Immature natural killer cell (primary cell): ENCODE results near the gene PDCD1LG2. TPM values are rescaled to one million over a fixed set of nuclear protein-coding genes. Genes with fewer than 3 reads are reported as not detected.
"Not testable (repeated sequence)": the region's sequence is repeated elsewhere in the genome, so short reads cannot be mapped to it uniquely, and the experiment has no call there.

ENCODE experiments used
- DNase-seq, 3 donors: peaks; one replicate each; pipeline ENCODE4 v3.0.0; 2022; ENCODE audit warnings: mixed read lengths in 1 of 3
- H3K27ac Mint-ChIP-seq, 6 donors: one replicate each; pipeline ENCODE4 v1.8.0; 2020; ENCODE audit warnings: mixed read lengths in 6 of 6, mild to moderate bottlenecking in 5 of 6, inconsistent platforms in 4 of 6, moderate library complexity in 3 of 6
- H3K27me3 Mint-ChIP-seq, 3 donors: one replicate each; pipeline ENCODE4 v1.8.0; 2020 to 2021; ENCODE audit warnings: low read depth in 3 of 3, mild to moderate bottlenecking in 3 of 3, mixed read lengths in 3 of 3, moderate library complexity in 3 of 3, inconsistent platforms in 1 of 3
- H3K36me3 Mint-ChIP-seq, 3 donors: one replicate each; pipeline ENCODE4 v1.8.0; 2020; ENCODE audit warnings: mixed read lengths in 3 of 3, inconsistent platforms in 2 of 3, mild to moderate bottlenecking in 2 of 3
- H3K4me1 Mint-ChIP-seq, 2 donors: one replicate each; pipeline ENCODE4 v1.8.0; 2020; ENCODE audit warnings: inconsistent platforms in 2 of 2, mild to moderate bottlenecking in 2 of 2, mixed read lengths in 2 of 2, moderate library complexity in 1 of 2
- H3K4me3 Mint-ChIP-seq, 5 donors: one replicate each; pipeline ENCODE4 v1.8.0; 2020; ENCODE audit warnings: mild to moderate bottlenecking in 5 of 5, mixed read lengths in 5 of 5, inconsistent platforms in 3 of 5, moderate library complexity in 3 of 5
- H3K9me3 Mint-ChIP-seq, 6 donors: one replicate each; pipeline ENCODE4 v1.8.0; 2020; ENCODE audit warnings: mild to moderate bottlenecking in 6 of 6, mixed read lengths in 6 of 6, inconsistent platforms in 4 of 6, moderate library complexity in 3 of 6
- polyA plus RNA-seq, 3 donors: library from polyadenylated mRNA; unstranded; fragments of 300-500 nt; fragmentation: Illumina TruSeq; gene quantifications; one replicate each; pipeline ENCODE4 v1.2.3, GENCODE V29; 2021

PDCD1LG2 gene
- polyA plus RNA-seq, 3 donors from 2014 or later = 0.09 to 0.10 TPM; not detected in 1

- peaks cover 0 to 2% (median 1%) of the 10 kb centered on the region in 3 donors for H3K27me3 Mint-ChIP-seq
- H3K27ac Mint-ChIP-seq = no peak overlapping the region
- H3K36me3 Mint-ChIP-seq = no peaks in the 10 kb centered on the region
- no peaks in the 10 kb centered on the region for H3K4me1 Mint-ChIP-seq
- DNase-seq = no peak
- H3K9me3 Mint-ChIP-seq = no peaks in the 10 kb centered on the region
- no peak overlapping the region for H3K4me3 Mint-ChIP-seq
Observed at GRCh38 chr9:5485378-5486085, 24.8 kb upstream of the PDCD1LG2 start.

- H3K36me3 Mint-ChIP-seq = no peaks in the 10 kb centered on the region
- no peaks in the 10 kb centered on the region for H3K9me3 Mint-ChIP-seq
- no peak for DNase-seq
- H3K4me3 Mint-ChIP-seq = no peak overlapping the region
- H3K4me1 Mint-ChIP-seq = no peaks in the 10 kb centered on the region
- peaks cover 0 to 3% (median 2%) of the 10 kb centered on the region in 3 donors for H3K27me3 Mint-ChIP-seq
- H3K27ac Mint-ChIP-seq = no peak overlapping the region
Observed at GRCh38 chr9:5486988-5487387, 23.3 kb upstream of the PDCD1LG2 start.

- Mint-ChIP-seq H3K4me3 (no peak overlapping the region), H3K27me3 (peaks cover 0 to 3% (median 2%) of the 10 kb centered on the region in 3 donors), H3K9me3 (no peaks in the 10 kb centered on the region), H3K4me1 (no peaks in the 10 kb centered on the region), H3K36me3 (no peaks in the 10 kb centered on the region), H3K27ac (no peak overlapping the region)
- DNase-seq = no peak
Observed at GRCh38 chr9:5488221-5489008, 21.9 kb upstream of the PDCD1LG2 start.

GRCh38 chr9:5489630-5490490 is 20.5 kb upstream of the PDCD1LG2 start:
- Mint-ChIP-seq H3K27ac (no peak overlapping the region), H3K9me3 (no peaks in the 10 kb centered on the region), H3K27me3 (peaks cover 0 to 3% (median 0%) of the 10 kb centered on the region in 3 donors), H3K4me3 (no peak overlapping the region), H3K4me1 (no peaks in the 10 kb centered on the region), H3K36me3 (peaks cover 0 to 4% (median 0%) of the 10 kb centered on the region in 3 donors)
- DNase-seq = no peak

GRCh38 chr9:5492965-5493678 is 17.2 kb upstream of the PDCD1LG2 start:
- no peak overlapping the region for H3K4me3 Mint-ChIP-seq

GRCh38 chr9:5493679-5494511 is 16.4 kb upstream of the PDCD1LG2 start:
- peaks cover 0 to 4% (median 0%) of the 10 kb centered on the region in 3 donors for H3K36me3 Mint-ChIP-seq
- H3K4me1 Mint-ChIP-seq = no peaks in the 10 kb centered on the region
- H3K9me3 Mint-ChIP-seq = no peaks in the 10 kb centered on the region
- no peak for DNase-seq
- H3K27ac Mint-ChIP-seq = peak overlapping the region in 2 of 6 donors; percentile 13 to 49
- no peak overlapping the region for H3K4me3 Mint-ChIP-seq
- peaks cover 0 to 4% (median 1%) of the 10 kb centered on the region in 3 donors for H3K27me3 Mint-ChIP-seq

More at GRCh38 chr9:5492965-5493678, 17.2 kb upstream of the PDCD1LG2 start:
- no peaks in the 10 kb centered on the region for H3K9me3 Mint-ChIP-seq
- H3K36me3 Mint-ChIP-seq = peaks cover 0 to 4% (median 0%) of the 10 kb centered on the region in 3 donors
- peaks cover 0 to 4% (median 3%) of the 10 kb centered on the region in 3 donors for H3K27me3 Mint-ChIP-seq
- no peak for DNase-seq
- H3K27ac Mint-ChIP-seq = peak overlapping the region in 1 of 6 donors; percentile 13
- no peaks in the 10 kb centered on the region for H3K4me1 Mint-ChIP-seq

GRCh38 chr9:5494765-5495164 is 15.6 kb upstream of the PDCD1LG2 start:
- not testable (repeated sequence) for H3K27me3 Mint-ChIP-seq, H3K27ac Mint-ChIP-seq, DNase-seq, H3K9me3 Mint-ChIP-seq, H3K4me3 Mint-ChIP-seq, H3K36me3 Mint-ChIP-seq, H3K4me1 Mint-ChIP-seq

GRCh38 chr9:5499157-5499556 is 11.2 kb upstream of the PDCD1LG2 start:
- Mint-ChIP-seq H3K27me3 (peaks cover under 1 to 6% (median 6%) of the 10 kb centered on the region in 3 donors), H3K4me1 (peaks cover 16 to 21% of the 10 kb centered on the region in 2 donors), H3K27ac (no peak overlapping the region), H3K36me3 (peaks cover 0 to 7% (median 2%) of the 10 kb centered on the region in 3 donors), H3K4me3 (no peak overlapping the region), H3K9me3 (peaks cover 0 to 8% (median 0%) of the 10 kb centered on the region in 6 donors)
- no peak for DNase-seq

GRCh38 chr9:5499889-5500398 is 10.4 kb upstream of the PDCD1LG2 start:
- peaks cover 0 to 11% (median 0%) of the 10 kb centered on the region in 3 donors for H3K36me3 Mint-ChIP-seq
- H3K4me1 Mint-ChIP-seq = peaks cover 16 to 29% of the 10 kb centered on the region in 2 donors
- H3K9me3 Mint-ChIP-seq = peaks cover 0 to 10% (median 0%) of the 10 kb centered on the region in 6 donors
- H3K4me3 Mint-ChIP-seq = peak overlapping the region in 3 of 5 donors; percentile 8 to 80 (median 48)
- H3K27ac Mint-ChIP-seq = no peak overlapping the region
- peaks cover 6% of the 10 kb centered on the region in 3 donors for H3K27me3 Mint-ChIP-seq
- no peak for DNase-seq

- H3K4me1 Mint-ChIP-seq = peaks cover 16 to 32% of the 10 kb centered on the region in 2 donors
- H3K9me3 Mint-ChIP-seq = peaks cover 0 to 10% (median 0%) of the 10 kb centered on the region in 6 donors
- no peak overlapping the region for H3K27ac Mint-ChIP-seq
- H3K4me3 Mint-ChIP-seq = peak overlapping the region; percentile 29 to 80 (median 40)
- peak in 2 of 3 donors; percentile 19 for DNase-seq
- peaks cover 6 to 8% (median 6%) of the 10 kb centered on the region in 3 donors for H3K27me3 Mint-ChIP-seq
- peaks cover 0 to 14% (median 0%) of the 10 kb centered on the region in 3 donors for H3K36me3 Mint-ChIP-seq
Observed at GRCh38 chr9:5500441-5501235, 9.7 kb upstream of the PDCD1LG2 start.

GRCh38 chr9:5502553-5502952 is 7.8 kb upstream of the PDCD1LG2 start:
- Mint-ChIP-seq H3K36me3 (peaks cover 0 to 14% (median 0%) of the 10 kb centered on the region in 3 donors), H3K4me3 (no peak overlapping the region)

More at GRCh38 chr9:5502553-5502952, 7.8 kb upstream of the PDCD1LG2 start:
- no peak for DNase-seq
- Mint-ChIP-seq H3K27ac (peak overlapping the region in 1 of 6 donors; percentile 64), H3K9me3 (peaks cover 0 to 10% (median 0%) of the 10 kb centered on the region in 6 donors), H3K4me1 (peaks cover 16 to 32% of the 10 kb centered on the region in 2 donors), H3K27me3 (peaks cover 2 to 8% (median 6%) of the 10 kb centered on the region in 3 donors)
